K562 (cell line): ENCODE results near the gene BMP6. TPM values are rescaled to one million over a fixed set of nuclear protein-coding genes. Genes with fewer than 3 reads are reported as not detected.

Experiments
- MCM2 ChIP-seq: fragments of 450-650 bp; IDR thresholded peaks from 2 replicates; pipeline ENCODE4 v1.6.1; 2017; ENCODE audit warnings: low read depth, mild to moderate bottlenecking
- POLR3A ChIP-seq: IDR thresholded peaks from 2 replicates; pipeline ENCODE4 v1.6.1; 2011; ENCODE audit warnings: borderline replicate concordance, mild to moderate bottlenecking, moderate library complexity; ENCODE audit not compliant: insufficient read length, insufficient read depth; ENCODE audit errors: extremely low read depth
- RBM14 ChIP-seq: fragments of 200-400 bp; formaldehyde crosslinking; IDR thresholded peaks from 2 replicates; pipeline ENCODE4 v1.6.1; 2018; ENCODE audit warnings: low read depth, mild to moderate bottlenecking, low read length, moderate library complexity, borderline replicate concordance; ENCODE audit not compliant: insufficient read depth
- ZKSCAN3 ChIP-seq: fragments of 250-450 bp; sonication (Bioruptor Pico); IDR thresholded peaks from 2 replicates; pipeline ENCODE4 v1.4.0; 2020
- ZNF696 ChIP-seq: fragments of 250-450 bp; sonication (Bioruptor Pico); conservative IDR thresholded peaks from 2 replicates; pipeline ENCODE4 v1.4.0; 2020; ENCODE audit warnings: mild to moderate bottlenecking, moderate library complexity
- polyA plus RNA-seq, 8 experiments: library from polyadenylated mRNA; depleted of rRNA in 4 of 8; stranded (reverse) in 5 of 8; unstranded in 3 of 8; fragments of >200 nt; fragmentation: Nextera tagmentation in 2 of 8; fragmentation: Illumina TruSeq in 1 of 8; extraction: Ambion mirVana in 2 of 8; extraction: Trizol in 1 of 8; gene quantifications; 2 replicates each; pipeline versions ENCODE4 v1.2.1 to v1.2.3, GENCODE V29; 2011 to 2014; ENCODE audit warnings: inconsistent platforms in 1 of 8, missing spikeins in 1 of 8
- total RNA-seq, 7 experiments: library from RNA; depleted of rRNA in 6 of 7; stranded (reverse); fragments of >200 nt in 6 of 7; fragmentation: Illumina TruSeq in 2 of 7; extraction: Trizol in 2 of 7; gene quantifications; 2 replicates each; pipeline versions ENCODE4 v1.2.1 to v1.2.3, GENCODE V29; 2011 to 2021; ENCODE audit warnings: low replicate concordance in 1 of 7
- TF ChIP-seq, protein P1 (sequence below), 2 experiments: fragments of 250-450 bp in 1 of 2; fragments of 450-650 bp in 1 of 2; sonication (Bioruptor Pico) in 1 of 2; IDR thresholded peaks; 2 replicates each; pipeline versions ENCODE4 v1.6.1 to v1.8.0; 2016 to 2021; ENCODE audit warnings: mild to moderate bottlenecking in 2 of 2, moderate library complexity in 2 of 2, missing compliant biosample characterization in 1 of 2, missing genetic modification characterization in 1 of 2
- TF ChIP-seq, protein P2 (sequence below): fragments of 250-450 bp; sonication (Bioruptor Pico); IDR thresholded peaks from 2 replicates; pipeline ENCODE4 v1.5.0; 2022; ENCODE audit warnings: mild to moderate bottlenecking
- TF ChIP-seq, protein P3 (sequence below): fragments of 250-450 bp; sonication (Bioruptor Pico); IDR thresholded peaks from 2 replicates; pipeline ENCODE4 v1.5.1; 2021; ENCODE audit warnings: mild to moderate bottlenecking
- TF ChIP-seq, protein P4 (sequence below), 2 experiments: fragments of 450-650 bp; conservative IDR thresholded peaks; 2 replicates each; pipeline ENCODE4 v1.6.1; 2017; ENCODE audit warnings: mild to moderate bottlenecking in 2 of 2, moderate library complexity in 2 of 2
- TF ChIP-seq, protein P5 (sequence below): sonication (generic); formaldehyde crosslinking; IDR thresholded peaks from 2 replicates; pipeline ENCODE4 v1.8.1; 2023; ENCODE audit warnings: mild to moderate bottlenecking, missing genetic modification reagents, moderate library complexity

BMP6 gene
- total and polyA plus RNA-seq, 9 of the 15 experiments (the other 6 are each of a cell fraction or from before 2014, with no cell fraction given): 0.01 to 0.13 (median 0.06) TPM; not detected in 3

DNA sequence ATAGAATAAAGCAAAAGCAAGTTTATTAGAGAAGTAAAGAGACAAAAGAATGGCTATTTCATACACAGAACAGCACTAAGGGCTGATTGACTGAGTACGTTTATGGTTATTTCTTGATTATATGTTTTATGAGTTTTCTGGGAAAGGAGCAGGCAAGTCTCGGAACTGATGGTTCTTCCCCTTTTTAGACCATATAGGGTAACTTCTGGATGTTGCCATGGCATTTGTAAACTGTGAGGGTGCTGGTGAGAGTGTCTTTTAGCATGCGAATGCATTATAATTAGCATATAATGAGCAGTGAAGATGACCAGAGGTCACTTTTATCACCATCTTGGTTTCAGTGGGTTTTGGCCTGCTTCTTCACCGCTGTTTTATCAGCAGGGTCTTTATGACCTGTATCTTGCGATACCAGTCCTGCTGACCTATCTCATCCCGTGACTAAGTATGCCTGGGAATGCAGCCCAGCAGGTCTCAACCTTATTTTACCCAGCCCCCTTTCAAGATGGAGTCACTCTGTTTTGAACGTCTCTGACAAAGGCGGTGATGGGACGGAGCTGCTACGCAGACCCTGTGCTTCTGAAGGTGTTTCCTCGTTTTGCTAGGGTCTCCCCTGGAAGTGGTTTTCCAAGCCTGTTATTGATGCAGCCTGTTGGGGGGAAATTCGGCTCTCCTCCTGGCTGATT lies 45.4 kb upstream of the BMP6 start (continued):
- TF ChIP-seq, protein P1, sequence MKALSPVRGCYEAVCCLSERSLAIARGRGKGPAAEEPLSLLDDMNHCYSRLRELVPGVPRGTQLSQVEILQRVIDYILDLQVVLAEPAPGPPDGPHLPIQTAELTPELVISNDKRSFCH (CRISPR knock-in tag; IDR thresholded peaks at IDR 0.05): no peak
- TF ChIP-seq, protein P1 (tag; IDR thresholded peaks at IDR 0.05): peak; percentile 60; the same call in 1 of the 2 replicates
- TF ChIP-seq, protein P2, sequence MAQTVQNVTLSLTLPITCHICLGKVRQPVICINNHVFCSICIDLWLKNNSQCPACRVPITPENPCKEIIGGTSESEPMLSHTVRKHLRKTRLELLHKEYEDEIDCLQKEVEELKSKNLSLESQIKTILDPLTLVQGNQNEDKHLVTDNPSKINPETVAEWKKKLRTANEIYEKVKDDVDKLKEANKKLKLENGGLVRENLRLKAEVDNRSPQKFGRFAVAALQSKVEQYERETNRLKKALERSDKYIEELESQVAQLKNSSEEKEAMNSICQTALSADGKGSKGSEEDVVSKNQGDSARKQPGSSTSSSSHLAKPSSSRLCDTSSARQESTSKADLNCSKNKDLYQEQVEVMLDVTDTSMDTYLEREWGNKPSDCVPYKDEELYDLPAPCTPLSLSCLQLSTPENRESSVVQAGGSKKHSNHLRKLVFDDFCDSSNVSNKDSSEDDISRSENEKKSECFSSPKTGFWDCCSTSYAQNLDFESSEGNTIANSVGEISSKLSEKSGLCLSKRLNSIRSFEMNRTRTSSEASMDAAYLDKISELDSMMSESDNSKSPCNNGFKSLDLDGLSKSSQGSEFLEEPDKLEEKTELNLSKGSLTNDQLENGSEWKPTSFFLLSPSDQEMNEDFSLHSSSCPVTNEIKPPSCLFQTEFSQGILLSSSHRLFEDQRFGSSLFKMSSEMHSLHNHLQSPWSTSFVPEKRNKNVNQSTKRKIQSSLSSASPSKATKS (CRISPR knock-in tag): no peak
- TF ChIP-seq MCM2: no peak
- no peak for TF ChIP-seq ZKSCAN3
- TF ChIP-seq, protein P3, sequence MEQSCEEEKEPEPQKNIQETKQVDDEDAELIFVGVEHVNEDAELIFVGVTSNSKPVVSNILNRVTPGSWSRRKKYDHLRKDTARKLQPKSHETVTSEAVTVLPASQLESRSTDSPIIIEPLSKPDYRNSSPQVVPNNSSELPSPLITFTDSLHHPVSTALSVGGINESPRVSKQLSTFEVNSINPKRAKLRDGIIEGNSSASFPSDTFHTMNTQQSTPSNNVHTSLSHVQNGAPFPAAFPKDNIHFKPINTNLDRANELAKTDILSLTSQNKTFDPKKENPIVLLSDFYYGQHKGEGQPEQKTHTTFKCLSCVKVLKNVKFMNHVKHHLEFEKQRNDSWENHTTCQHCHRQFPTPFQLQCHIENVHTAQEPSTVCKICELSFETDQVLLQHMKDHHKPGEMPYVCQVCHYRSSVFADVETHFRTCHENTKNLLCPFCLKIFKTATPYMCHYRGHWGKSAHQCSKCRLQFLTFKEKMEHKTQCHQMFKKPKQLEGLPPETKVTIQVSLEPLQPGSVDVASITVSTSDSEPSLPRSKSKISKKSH (CRISPR knock-in tag): no peak
- TF ChIP-seq, protein P4, sequence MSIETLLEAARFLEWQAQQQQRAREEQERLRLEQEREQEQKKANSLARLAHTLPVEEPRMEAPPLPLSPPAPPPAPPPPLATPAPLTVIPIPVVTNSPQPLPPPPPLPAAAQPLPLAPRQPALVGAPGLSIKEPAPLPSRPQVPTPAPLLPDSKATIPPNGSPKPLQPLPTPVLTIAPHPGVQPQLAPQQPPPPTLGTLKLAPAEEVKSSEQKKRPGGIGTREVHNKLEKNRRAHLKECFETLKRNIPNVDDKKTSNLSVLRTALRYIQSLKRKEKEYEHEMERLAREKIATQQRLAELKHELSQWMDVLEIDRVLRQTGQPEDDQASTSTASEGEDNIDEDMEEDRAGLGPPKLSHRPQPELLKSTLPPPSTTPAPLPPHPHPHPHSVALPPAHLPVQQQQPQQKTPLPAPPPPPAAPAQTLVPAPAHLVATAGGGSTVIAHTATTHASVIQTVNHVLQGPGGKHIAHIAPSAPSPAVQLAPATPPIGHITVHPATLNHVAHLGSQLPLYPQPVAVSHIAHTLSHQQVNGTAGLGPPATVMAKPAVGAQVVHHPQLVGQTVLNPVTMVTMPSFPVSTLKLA (conservative IDR thresholded peaks at IDR 0.05): no peak
- TF ChIP-seq, protein P5, sequence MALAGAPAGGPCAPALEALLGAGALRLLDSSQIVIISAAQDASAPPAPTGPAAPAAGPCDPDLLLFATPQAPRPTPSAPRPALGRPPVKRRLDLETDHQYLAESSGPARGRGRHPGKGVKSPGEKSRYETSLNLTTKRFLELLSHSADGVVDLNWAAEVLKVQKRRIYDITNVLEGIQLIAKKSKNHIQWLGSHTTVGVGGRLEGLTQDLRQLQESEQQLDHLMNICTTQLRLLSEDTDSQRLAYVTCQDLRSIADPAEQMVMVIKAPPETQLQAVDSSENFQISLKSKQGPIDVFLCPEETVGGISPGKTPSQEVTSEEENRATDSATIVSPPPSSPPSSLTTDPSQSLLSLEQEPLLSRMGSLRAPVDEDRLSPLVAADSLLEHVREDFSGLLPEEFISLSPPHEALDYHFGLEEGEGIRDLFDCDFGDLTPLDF (CRISPR knock-in tag): no peak
- no peak for TF ChIP-seq POLR3A
- no peak for TF ChIP-seq ZNF696 (CRISPR knock-in tag)
- no peak for TF ChIP-seq RBM14
